HG03039 (cell line): ENCODE results near the gene DBX2.
"Not testable (repeated sequence)": the region's sequence is repeated elsewhere in the genome, so short reads cannot be mapped to it uniquely, and the experiment has no call there.

Experiments
- ATAC-seq: cut with Tn5 transposase; IDR thresholded peaks from one replicate; pipeline ENCODE4 v1.9.1; 2021; ENCODE audit warnings: mild to moderate bottlenecking, moderate library complexity; ENCODE audit not compliant: unreplicated experiment

DBX2 gene

DNA sequence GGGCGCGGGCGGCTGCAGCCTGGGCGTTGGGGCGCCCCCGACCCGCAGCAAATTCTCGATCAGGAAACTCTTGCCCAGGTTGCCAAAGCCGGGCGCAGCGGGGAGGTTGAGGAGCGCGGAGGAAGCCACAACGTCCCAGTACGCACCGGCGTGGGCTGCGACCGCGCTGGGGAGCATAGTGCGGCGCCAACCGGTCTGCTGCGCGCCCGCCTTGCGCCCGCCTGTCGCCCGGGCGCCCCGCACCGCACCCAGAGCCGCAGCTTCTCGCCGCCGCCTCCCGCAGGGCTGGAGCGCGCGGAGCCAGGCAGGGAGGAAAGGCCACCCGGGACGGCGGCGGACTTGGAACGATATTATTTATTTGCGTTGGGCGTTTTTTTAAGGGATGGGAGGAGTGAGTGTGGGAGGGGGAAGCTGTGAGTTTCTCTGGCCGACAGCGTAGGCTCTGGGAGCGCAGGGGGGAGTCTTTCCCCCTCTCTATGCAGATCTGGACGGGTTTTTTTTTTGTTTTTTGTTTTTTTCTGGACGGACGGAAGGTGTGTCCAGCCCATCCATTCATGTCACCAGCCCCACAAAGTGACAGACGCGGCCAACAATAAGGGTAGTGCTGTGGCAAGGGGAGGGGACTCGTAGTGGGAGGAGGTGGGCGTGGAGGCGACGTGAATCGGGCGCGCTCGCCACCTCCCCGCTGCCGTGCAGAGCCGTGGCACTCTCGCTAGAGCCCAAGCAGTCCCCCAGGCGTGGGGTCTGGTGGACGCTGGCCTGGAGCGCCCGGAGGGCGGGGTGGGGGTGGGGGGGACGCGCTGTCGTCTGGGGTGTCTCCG, at the start of gene DBX2:
Gene DBX2, minus strand, starts transcription at position 349 of the 821 bp plus-strand sequence. Its CDS starts 172 bp downstream, at position 177.
- no peak for ATAC-seq

DNA sequence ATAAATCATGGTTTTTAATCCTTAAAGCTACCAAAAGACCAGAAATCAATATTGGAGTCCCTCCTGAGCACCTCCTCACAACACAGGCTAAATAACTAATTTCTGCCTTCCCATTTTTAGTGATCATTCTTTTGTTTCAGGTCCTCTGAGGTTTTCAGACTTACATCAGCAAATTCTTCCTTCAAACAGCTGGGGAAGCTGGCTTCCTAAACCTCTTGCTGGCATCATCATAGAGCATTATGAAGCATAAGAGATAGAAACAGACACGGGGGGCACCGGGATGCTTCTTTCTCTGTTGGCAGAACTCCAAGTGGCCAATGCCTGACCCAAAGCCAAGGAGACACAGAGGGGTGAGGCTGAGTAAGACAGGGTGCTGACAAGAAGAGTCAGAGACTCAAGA, 47.9 kb upstream of the DBX2 start:
- ATAC-seq, result no peak

DNA sequence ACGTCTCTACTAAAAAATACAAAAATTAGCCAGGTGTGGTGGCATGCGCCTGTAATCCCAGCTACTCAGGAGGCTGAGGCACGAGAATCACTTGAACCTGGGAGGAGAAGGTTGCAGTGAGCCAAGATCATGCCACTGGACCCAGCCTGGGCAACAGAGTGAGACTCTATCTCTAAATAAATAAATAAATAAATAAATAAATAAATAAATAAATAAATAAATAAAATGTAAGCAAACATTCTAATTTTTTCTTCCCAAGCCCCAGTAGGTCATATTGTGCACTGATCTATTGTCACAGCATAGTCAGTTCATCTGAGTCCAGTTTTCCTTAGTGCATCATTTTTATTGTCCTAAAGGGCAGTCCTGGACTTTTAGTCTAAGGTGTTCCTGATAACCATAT, 44.5 kb upstream of the DBX2 start:
- ATAC-seq, result not testable (repeated sequence)

GRCh38 chr12:45093051-45093450, 42.2 kb upstream of the DBX2 start:
- ATAC-seq, result no peak

DNA sequence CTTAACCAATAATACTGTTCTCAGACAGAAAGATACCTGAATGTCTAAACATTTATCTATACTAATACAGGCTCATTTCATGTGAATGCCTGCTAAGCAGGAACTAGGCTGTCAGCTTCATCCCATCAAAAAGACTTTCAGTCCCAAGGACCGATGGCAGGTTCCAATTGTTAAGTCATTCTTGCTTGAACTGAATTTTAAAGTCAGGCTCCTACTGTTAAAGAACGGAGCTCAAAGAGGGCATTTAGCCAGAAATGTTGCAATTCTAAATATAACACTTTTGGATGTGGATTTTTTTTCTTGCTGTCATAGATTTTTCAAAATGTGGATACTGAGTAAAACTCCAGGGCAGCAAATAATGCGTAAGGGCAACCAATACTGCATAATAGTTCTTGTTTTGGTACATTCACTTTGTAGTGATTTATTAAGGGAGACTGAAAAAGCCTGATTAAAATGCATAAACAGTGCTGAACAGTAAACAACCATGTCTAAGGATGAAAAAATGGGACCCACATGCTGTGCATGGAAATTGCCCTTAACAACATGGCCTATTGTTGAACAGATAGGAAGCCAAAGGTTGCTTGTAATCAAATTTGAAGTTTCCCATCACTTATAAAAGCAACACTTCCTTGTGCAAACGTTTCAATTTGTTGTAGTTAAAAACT, 38.6 kb upstream of the DBX2 start:
- ATAC-seq, result no peak

DNA sequence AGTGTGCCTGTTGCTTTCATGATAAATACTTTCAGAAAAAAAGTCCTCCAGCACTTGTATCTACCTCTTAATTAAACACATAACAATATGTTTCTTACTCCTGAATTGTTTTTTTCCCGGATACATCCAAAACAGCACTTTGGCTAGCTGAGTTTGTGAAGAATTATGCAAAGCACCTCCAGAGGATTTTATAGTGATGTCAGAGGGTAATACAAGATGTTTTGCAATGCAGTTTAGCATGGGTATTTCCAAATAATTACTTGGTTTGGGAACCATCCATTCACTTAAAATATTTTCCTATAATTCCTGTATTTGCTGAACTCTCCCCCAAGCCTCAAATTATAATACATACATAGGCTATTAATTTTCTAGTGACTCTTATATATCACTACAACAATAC, 37.7 kb upstream of the DBX2 start:
- ATAC-seq, result no peak

DNA sequence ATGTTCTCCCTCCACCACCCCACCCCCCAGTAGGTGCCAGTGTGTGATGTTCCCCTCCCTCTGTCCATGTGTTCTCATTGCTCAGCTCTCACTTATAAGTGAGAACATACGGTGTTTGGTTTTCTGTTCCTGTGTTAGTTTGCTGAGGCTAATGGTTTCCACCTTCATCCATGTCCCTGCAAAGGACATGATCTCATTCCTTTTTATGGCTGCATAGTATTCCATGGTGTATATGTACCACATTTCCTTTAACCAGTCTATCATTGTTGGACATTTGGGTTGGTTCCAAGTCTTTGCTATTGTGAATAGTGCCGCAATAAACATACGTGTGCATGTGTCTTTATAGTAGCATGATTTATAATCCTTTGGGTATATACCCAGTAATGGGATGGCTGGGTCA, 33.3 kb upstream of the DBX2 start:
- not testable (repeated sequence) for ATAC-seq

- no peak for ATAC-seq
Measured at GRCh38 chr12:45077251-45077650, 26.4 kb upstream of the DBX2 start.

DNA sequence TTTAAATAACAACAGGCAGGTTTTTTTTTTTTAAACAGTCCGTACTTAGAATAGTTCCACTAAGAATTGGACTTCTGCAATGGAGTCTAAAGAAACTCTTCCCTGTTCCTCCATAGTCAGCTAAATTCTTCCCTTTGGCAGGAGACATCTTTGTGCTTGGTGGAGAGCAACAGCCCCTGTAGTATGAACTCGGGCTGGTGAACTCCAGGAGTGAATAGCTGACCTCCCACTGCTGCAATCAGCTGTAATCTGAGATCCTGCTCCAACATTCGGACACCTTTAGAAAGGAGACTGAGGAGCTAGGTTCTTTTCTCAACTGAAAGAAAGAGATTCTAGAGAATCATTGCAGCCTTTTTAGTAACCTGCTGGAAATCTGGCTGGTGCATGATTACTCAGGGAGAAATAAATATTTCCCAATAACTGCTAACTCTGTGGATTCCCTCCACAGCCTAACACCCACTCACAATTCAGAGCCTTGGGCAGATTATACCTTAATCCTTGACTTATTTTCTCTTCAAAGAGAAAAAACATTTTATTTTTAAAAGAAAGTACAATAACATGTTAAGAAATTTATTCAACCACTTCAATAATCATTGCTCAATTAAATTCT, 25.6 kb upstream of the DBX2 start:
- ATAC-seq, result no peak

- ATAC-seq, result no peak
Measured at GRCh38 chr12:45075587-45076282, 24.8 kb upstream of the DBX2 start.

GRCh38 chr12:45065125-45065626, 14.3 kb upstream of the DBX2 start:
- ATAC-seq, result no peak

DNA sequence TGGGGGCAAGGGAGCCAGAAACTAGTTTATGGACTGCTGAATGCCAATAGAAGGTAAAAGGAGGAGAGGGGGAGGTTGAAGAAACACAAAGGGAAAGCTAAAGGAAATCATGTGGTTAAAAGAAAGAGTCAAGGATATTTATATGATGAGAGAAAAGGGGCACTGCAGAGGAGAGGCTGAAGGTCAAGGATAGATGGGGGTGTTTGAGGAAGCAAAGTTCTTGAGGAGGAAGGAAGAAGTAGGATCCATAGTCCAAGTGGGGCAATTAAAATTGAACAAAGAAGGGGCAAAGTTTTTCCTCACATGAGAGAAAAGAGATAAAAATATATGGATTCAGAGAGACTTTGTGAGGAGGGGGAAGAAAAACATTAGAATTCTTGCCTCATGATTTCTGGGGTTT, 10.1 kb upstream of the DBX2 start:
- ATAC-seq, result no peak

- no peak for ATAC-seq
Measured at GRCh38 chr12:45051572-45052125, 750 bp upstream of the DBX2 start.

GRCh38 chr12:45049912-45050750, 768 bp downstream of the DBX2 start:
- ATAC-seq, result no peak

DNA sequence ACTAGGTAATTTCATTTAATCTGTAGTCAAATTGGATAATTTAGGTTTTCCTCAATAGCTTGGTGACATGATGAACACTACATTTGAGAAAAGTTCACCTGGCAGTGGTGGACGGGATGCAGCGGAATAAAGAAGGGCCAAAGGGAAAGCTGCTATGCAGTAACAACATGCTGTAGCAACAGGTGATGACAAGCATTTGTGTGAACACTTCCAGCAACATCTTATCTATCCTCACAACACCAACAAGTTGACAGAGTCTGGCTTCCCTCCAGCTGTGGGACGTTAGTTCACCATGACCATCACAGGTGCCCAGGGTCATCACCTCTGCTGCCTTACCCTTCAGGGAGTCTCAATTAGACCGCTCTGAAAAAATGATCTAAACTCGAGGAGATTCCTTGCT, 8.3 kb downstream of the DBX2 start:
- no peak for ATAC-seq

GRCh38 chr12:45040977-45041376, 9.9 kb downstream of the DBX2 start:
- ATAC-seq, result no peak

DNA sequence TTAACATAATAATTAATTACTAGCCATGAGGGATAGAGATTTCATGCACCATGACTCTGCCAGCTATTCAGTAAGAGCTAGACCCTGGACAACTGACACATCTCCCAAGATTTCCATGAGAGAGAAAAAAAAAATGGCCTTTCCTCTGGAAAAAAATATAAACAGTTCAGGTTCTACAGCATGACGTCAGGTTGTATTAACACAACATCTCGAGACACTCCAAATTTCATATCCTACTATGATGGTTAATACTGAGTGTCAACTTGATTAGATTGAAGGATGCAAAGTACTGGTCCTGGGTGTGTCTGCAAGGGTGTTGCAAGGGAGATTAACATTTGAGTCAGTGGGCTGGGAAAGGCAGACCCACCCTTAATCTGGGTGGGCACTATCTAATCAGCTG, 11.1 kb downstream of the DBX2 start:
- no peak for ATAC-seq

DNA sequence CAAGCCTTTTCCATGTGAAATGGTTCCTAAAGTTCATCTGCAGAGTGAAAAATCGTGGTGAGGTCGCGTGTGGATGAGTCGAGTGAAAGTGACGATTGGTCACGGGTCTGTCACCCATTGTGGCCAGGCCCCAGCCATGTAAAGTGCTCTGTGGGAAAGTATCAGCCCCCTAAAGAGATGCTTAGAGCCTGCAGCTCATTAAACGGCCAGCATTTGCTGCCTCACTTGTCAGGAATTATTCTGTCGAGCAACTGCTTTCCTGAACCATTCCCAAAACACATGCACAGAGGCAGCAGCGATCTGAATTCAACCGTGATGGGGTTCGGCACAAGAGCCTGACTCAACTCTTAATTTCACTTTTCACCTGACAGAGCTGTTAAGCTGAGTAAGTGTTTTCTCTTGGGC, 16.0 kb downstream of the DBX2 start:
- no peak for ATAC-seq

DNA sequence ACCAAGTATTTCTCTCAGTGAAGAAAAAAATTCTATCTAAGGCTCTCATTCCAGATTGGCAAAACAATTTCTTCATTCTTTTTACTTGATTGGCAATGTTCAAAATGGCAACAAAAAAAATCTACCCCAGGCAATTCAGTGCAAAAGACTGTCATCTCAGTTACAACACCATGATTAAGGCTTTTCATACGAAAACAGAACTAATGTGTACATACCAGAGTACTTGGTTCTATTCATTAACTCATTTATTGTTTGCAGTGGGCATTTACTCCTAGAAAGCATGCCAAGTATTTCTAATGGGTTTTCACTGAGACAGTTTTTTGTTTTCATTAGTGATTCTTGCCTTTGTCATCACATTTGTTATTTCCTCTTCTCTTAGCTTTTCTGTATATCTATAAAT, 33.0 kb downstream of the DBX2 start:
- ATAC-seq, result no peak

- no peak for ATAC-seq
Measured at GRCh38 chr12:45014396-45014795, 36.5 kb downstream of the DBX2 start.
